Lung (tissue), 12 donors: Measurements from ENCODE around the gene ATP8B4. TPM values are rescaled to one million over a fixed set of nuclear protein-coding genes. Genes with fewer than 3 reads are reported as not detected.
A peak's percentile ranks its signal among the peaks of the same experiment; 100 is the strongest.

ENCODE experiments used
- ATAC-seq: fragments of 200-7000 bp; cut with Tn5 transposase; one replicate; pipeline ENCODE4 v1.9.1; 2020; ENCODE audit warnings: moderate number of reproducible peaks; ENCODE audit not compliant: insufficient read depth, low FRiP score
- DNase-seq, 3 donors: peaks; one replicate each; pipeline ENCODE4 v3.0.0-alpha.2; 2013 to 2017
- H3K27ac ChIP-seq, 2 donors: one replicate each; pipeline ENCODE4 v1.5.1; 2013; ENCODE audit warnings: mild to moderate bottlenecking in 2 of 2, moderate library complexity in 2 of 2, control low read depth in 1 of 2, inconsistent platforms in 1 of 2, low read depth in 1 of 2, low read length in 1 of 2
- H3K27me3 ChIP-seq, 3 donors: one replicate each; pipeline ENCODE4 v1.5.1; 2013; ENCODE audit warnings: low read length in 2 of 3; ENCODE audit not compliant: control insufficient read depth in 3 of 3, insufficient read depth in 3 of 3
- H3K36me3 ChIP-seq, 4 donors: one replicate each; pipeline ENCODE4 v1.5.1; 2013; ENCODE audit warnings: low read length in 4 of 4, mild to moderate bottlenecking in 1 of 4, moderate library complexity in 1 of 4; ENCODE audit not compliant: control insufficient read depth in 4 of 4, insufficient read depth in 4 of 4
- H3K4me1 ChIP-seq, 5 donors: one replicate each; pipeline ENCODE4 v1.5.1; 2013; ENCODE audit warnings: low read length in 5 of 5, mild to moderate bottlenecking in 2 of 5, moderate library complexity in 1 of 5; ENCODE audit not compliant: control insufficient read depth in 5 of 5, insufficient read depth in 5 of 5
- H3K4me3 ChIP-seq: one replicate; pipeline ENCODE4 v1.5.1; 2013; ENCODE audit warnings: mild to moderate bottlenecking, control low read depth, moderate library complexity
- H3K9ac ChIP-seq, 2 donors: one replicate each; pipeline ENCODE4 v1.5.1; 2013; ENCODE audit warnings: low read length in 2 of 2, control low read depth in 1 of 2; ENCODE audit not compliant: insufficient read depth in 1 of 2
- H3K9me3 ChIP-seq, 4 donors: one replicate each; pipeline ENCODE4 v1.5.1; 2013; ENCODE audit warnings: low read length in 3 of 4, mild to moderate bottlenecking in 1 of 4, moderate library complexity in 1 of 4; ENCODE audit not compliant: control insufficient read depth in 4 of 4, insufficient read depth in 3 of 4
- CTCF ChIP-seq: IDR thresholded peaks from 2 replicates; pipeline ENCODE4 v1.5.1; 2012; ENCODE audit warnings: mild to moderate bottlenecking; ENCODE audit errors: control extremely low read depth, extremely low read depth
- WGBS, 2 donors: extraction: QIAGEN DNeasy Blood & Tissue Kit; methylation state at CpG; one replicate each; pipeline ENCODE4 v1.1.7; 2013; 5-methylcytosine and 5-hydroxymethylcytosine counted together
- polyA plus RNA-seq, 2 donors: library from polyadenylated mRNA; stranded (reverse); fragments of 200-250 nt; gene quantifications; one replicate each; pipeline ENCODE4 v1.2.1, GENCODE V29; 2013
- total RNA-seq, 2 donors: library from RNA; depleted of rRNA in 1 of 2; stranded (reverse); fragments of >200 nt in 1 of 2; gene quantifications; one replicate each; pipeline ENCODE4 v1.2.1, GENCODE V29; 2014 to 2021
- donor health status: control.
- donor health status: control.
- donor health status: Bipolar disorder and iron deficiency.
- donor health status: healthy.
- donor health status: DM: yes; HTN: yes; CAD: no.

Gene ATP8B4
- total and polyA plus RNA-seq, 4 donors: 1.6 to 23.1 (median 3.3) TPM

- Histone ChIP-seq H3K4me1 (no peaks in the 10 kb centered on the region), H3K36me3 (no peaks in the 10 kb centered on the region), H3K9me3 (no peaks in the 10 kb centered on the region), H3K9ac (no peak overlapping the region), H3K4me3 (no peak overlapping the region), H3K27me3 (no peaks in the 10 kb centered on the region), H3K27ac (no peak overlapping the region)
- ATAC-seq: no peak
- TF ChIP-seq CTCF: no peak
- 56 to 88% methylated on average over 2 of the region's 2 CpGs for WGBS, 2 donors
- DNase-seq: no peak
These were observed 109.4 kb downstream of the ATP8B4 start for GRCh38 chr15:50009634-50010033.

- Histone ChIP-seq H3K9me3 (no peaks in the 10 kb centered on the region), H3K4me1 (peaks cover 0 to 6% (median 0%) of the 10 kb centered on the region in 5 donors), H3K27me3 (no peaks in the 10 kb centered on the region), H3K9ac (no peak overlapping the region), H3K4me3 (no peak overlapping the region), H3K36me3 (no peaks in the 10 kb centered on the region), H3K27ac (no peak overlapping the region)
- WGBS, 2 donors: 60 to 62% methylated on average over 13 of the region's 13 CpGs
- peak; percentile 32 for TF ChIP-seq CTCF
- DNase-seq: peak; percentile 89 to 93 (median 91)
- ATAC-seq: peak; percentile 87
These were observed 115.2 kb downstream of the ATP8B4 start for GRCh38 chr15:50003786-50004334.

- DNase-seq (no peak), ATAC-seq (no peak)
- no peak for TF ChIP-seq CTCF
- H3K4me1 ChIP-seq: peaks cover 0 to 12% (median 2%) of the 10 kb centered on the region in 5 donors
- no peak overlapping the region for H3K9ac ChIP-seq
- 79 to 90% methylated on average over 2 of the region's 2 CpGs for WGBS, 2 donors
- H3K27ac ChIP-seq: no peak overlapping the region
- H3K27me3 ChIP-seq: no peaks in the 10 kb centered on the region
- no peaks in the 10 kb centered on the region for H3K9me3 ChIP-seq
- no peaks in the 10 kb centered on the region for H3K36me3 ChIP-seq
- H3K4me3 ChIP-seq: no peak overlapping the region
These were observed 127.4 kb downstream of the ATP8B4 start for GRCh38 chr15:49991587-49991986.
